Stimulated activated CD4-positive, alpha-beta T cell treated with anti-CD3 and anti-CD28 coated beads, Interleukin-2, amount 100 ng/mL, for 4 hours (primary cell): ENCODE measurements around the gene SELENOM.
"Not testable (repeated sequence)": the region's sequence is repeated elsewhere in the genome, so short reads cannot be mapped to it uniquely, and the experiment has no call there.

Experiments used
- DNase-seq: peaks from one replicate; pipeline ENCODE4 v3.0.0-alpha.2; 2020; ENCODE audit warnings: low read depth

The SELENOM gene

DNA sequence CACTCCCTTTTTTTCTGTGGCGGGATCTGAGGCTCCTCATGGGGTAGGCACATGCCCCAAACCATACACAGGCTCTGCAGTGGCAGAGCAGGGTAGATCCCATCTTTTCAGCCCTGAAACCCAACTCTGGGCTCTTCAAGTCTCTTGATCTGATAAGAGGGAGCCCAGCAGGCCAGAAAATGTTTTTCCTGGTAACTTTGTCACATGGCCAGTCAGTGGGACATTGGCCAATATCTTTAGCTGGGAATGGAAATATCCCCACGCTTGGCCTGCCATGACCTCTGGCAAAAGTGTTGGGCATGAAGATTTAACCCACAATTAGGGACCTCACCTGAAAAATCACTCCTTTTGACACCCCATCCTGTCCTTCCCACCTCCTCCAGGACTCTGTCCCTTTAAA lies 23.5 kb upstream of the SELENOM start:
- no peak for DNase-seq

DNA sequence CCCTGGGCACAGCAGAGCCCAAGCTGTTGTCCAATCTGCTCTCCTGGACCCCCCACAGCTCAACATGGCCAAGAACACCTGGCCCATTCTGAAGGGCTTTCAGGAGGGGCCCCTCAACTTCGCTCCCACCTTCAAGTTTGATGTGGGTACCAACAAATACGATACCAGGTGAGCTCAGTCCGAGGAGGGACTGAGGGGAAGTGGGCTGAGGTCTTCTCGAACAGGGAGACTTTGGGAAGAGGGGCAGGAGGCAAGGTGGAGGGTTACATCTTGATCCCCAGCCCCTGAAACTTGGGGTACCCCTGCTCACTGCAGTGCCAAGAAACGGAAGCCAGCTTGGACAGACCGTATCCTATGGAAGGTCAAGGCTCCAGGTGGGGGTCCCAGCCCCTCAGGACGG lies 20.8 kb upstream of the SELENOM start:
- no peak for DNase-seq

DNA sequence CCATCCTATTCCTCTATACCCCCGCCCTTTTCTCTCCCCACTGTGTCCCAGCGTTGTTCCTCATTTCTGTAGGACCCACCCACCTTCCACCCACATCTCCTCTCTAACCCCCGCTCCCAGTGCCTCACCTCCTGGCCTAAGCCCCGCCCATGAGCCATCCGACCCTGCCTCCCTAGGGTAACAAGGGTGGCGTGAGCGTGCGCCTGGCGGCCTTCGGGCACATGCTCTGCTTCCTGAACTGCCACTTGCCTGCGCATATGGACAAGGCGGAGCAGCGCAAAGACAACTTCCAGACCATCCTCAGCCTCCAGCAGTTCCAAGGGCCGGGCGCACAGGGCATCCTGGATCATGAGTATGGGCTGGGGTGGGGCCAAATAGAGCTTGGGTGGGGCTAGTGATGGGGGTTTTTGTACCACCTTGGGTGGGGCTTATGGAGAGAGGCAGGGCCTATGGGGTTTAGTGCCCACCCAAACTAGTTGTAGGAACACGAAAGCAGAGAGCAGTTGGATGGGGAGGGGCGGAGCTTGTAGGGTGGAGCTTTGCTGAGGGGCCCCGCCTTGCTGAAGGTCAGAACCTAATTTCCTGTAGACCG lies 19.9 kb upstream of the SELENOM start:
- DNase-seq: no peak

DNA sequence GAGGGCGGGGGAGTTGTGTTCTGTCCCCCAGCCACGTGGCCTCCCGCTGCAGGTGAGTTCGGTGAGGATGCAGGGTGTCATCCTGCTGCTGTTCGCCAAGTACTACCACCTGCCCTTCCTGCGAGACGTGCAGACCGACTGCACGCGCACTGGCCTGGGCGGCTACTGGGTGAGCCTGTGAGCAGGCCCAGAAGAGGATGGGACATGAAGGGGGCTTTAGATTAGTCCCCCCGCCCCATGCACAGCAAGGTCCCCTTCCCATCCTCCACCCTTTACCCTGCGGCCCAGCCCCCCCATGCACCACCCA lies 19.5 kb upstream of the SELENOM start:
- no peak for DNase-seq

DNA sequence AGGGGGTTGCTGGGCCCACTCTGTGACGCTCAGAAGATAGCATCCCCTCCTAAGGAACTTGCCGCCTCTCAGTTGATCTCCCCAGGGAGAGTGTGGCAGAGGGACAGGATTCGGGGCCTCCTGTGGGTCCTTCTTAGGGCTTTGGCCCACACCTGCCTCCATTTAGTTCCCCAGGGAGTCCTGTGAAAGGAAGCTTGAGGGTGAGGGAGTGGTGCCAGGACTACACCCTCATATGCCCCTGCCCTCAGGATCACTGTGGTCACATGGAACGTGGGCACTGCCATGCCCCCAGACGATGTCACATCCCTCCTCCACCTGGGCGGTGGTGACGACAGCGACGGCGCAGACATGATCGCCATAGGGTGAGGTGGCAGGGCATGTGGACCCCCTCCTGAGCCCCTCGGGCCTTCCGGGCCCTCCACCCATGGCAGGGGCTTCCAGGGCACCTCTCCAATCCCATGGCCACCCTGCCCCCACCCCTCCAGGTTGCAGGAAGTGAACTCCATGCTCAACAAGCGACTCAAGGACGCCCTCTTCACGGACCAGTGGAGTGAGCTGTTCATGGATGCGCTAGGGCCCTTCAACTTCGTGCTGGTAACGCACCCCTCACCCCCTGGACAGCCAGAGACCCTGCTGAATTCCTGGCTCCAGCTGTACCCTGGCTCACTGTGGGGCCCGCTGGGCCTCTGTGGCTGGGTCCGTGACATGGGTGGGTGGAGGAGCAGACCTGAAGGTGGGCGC lies 18.9 kb upstream of the SELENOM start:
- no peak for DNase-seq

DNA sequence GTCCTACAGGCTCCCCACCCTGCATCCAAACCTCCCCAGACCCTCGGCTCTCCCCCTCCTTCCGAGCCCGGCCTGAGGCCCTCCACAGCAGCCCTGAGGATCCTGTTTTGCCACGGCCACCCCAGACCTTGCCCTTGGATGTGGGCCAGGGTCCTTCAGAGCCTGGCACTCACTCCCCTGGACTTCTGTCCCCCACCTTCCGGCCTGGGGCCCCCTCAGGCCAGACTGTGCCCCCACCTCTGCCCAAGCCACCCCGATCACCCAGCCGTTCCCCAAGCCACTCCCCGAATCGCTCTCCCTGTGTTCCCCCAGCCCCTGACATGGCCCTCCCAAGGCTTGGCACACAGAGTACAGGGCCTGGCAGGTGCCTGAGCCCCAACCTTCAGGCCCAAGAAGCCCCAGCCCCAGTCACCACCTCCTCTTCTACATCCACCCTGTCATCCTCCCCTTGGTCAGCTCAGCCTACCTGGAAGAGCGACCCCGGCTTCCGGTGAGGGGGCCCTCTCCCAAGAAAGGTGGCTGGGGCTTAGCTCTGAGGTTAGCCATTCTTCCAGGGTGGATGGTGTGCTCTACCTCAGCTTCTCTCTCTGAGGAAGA lies 18.3 kb upstream of the SELENOM start:
- no peak for DNase-seq

DNA sequence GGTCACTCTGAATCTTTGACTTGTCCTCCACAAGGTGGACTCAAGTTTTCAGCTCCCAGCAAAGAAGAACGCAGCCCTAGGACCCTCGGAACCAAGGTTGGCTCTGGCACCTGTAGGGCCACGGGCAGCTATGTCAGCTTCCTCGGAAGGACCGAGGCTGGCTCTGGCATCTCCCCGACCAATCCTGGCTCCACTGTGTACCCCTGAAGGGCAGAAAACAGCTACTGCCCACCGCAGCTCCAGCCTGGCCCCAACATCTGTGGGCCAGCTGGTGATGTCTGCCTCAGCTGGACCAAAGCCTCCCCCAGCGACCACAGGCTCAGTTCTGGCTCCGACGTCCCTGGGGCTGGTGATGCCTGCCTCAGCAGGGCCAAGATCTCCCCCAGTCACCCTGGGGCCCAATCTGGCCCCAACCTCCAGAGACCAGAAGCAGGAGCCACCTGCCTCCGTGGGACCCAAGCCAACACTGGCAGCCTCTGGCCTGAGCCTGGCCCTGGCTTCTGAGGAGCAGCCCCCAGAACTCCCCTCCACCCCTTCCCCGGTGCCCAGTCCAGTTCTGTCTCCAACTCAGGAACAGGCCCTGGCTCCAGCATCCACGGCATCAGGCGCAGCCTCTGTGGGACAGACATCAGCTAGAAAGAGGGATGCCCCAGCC lies 17.6 kb upstream of the SELENOM start:
- DNase-seq: no peak

DNA sequence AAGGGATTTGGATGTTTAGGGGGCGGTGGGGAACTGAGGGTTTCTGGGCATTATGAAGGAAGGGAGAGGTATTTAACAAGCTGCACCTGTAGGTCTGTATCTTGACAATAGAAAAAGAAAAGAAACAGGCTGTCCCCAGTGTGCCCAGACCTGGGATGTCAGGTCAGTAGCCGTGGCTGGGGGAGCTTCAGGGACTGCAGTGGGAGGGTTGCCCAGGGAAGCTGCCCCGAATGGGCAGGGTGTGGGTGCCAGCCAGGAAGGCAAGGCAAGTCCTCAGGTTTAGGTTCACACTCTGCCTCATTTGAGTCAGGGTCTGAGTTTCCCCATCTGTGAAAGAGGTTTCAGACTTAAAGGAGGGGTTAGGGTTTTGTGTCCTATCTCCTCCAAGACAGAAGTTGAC lies 16.9 kb upstream of the SELENOM start:
- no peak for DNase-seq

DNA sequence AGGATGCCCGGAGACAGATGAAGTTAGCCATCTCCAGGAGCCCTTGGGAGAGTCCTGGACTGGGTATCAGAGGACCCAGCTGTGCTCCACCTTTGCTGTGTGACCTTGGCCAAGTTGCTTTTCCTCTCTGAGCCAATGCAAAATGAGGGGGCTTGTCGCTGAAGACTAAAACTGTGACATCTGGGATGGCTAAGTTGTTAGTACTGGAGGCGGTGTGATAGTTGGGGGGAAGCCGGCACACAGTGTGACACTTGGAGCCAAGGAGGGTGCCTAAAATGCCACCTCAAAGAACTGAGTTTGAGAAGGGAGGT lies 15.9 kb upstream of the SELENOM start:
- no peak for DNase-seq

DNA sequence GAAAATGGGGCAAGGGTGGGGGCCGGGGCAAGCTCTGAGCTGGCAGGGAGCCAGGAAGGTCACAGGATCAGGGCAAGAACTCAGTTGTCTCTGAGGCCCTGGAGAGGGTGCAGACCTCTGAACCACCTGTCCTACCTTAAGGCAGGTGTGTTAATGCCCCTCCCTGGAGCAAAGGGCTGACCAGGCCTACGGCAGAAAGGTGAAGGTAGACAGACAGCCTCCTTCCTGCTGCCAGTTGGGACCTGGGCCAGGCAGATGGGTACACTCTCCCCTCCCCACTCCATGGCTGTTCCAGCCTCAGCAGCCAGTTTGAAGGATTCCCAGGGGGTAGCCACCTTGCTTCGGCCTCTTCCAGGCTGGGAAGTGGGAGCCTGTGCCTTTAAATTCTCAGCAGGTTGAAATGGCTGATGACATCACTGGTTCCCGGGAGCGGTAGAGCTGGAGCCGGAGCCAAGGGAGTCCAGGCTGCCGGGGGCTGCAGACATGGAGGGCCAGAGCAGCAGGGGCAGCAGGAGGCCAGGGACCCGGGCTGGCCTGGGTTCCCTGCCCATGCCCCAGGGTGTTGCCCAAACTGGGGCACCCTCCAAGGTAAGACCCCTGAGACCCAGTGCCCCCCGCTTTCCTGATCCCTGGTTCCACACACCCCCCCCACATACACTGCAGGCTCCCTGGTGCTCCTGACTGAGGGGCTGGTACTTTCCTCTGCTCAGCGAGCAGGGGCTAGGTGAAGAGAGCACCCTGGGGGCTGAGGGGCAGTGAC lies 15.3 kb upstream of the SELENOM start, which contains the start of gene INPP5J:
INPP5J (plus strand) TSS at position 435 of the 760 bp plus-strand sequence; CDS start at position 484, 49 bp downstream.
- DNase-seq: no peak

DNA sequence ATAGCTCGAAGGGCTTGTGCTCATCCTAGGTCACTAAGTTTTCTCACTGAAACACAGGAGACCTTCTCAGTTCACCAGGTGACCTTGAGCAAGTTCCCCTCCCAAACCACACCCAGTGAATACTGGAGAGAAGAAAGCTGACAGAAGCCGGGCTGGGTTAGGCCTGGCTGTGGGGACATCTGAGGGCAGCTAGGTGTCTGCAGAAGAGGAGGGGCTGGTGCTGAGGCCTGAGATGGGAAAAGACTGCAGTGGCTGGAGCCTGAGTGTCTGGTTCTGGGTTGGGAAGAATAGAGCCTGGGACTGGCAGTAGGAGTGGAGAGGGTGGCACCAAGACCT lies 14.8 kb upstream of the SELENOM start:
- DNase-seq: no peak

DNA sequence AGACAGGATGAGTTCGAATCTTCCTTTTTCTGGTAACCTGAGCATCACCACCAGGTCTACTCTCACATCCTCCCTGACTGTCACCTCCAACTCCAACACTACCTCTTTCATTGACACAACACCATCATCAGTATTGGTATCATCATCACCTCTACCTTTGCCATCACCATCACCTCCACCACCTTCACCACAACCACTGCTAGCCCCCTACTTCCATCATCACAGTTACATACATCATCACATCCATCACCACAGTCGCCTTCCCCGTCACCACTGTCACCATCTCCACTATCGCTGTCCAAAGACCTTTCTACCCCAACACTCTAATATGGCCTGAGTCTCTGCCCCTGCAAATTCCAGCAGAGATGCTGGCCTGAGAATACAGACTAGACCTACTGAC lies 14.0 kb upstream of the SELENOM start:
- no peak for DNase-seq

DNA sequence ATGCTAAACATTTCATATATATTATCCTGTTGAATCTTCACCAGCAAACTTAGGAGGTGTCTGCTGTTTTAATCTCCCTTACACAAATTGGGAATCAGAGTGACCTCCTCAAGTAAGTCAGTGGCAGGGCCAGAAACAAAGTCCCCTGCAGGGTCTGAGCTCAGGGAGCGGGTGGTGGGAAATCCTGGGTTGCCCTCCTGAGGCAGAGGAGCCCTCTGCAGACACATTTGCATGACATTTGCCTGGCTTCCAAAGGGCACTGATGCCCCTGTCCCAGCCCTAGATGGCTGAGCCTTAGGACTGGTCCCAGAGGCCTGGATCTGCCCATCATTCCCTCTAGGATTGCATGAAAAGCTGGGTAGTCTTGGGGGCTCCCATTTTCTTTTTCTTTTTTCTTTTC lies 13.3 kb upstream of the SELENOM start:
- DNase-seq: no peak

DNA sequence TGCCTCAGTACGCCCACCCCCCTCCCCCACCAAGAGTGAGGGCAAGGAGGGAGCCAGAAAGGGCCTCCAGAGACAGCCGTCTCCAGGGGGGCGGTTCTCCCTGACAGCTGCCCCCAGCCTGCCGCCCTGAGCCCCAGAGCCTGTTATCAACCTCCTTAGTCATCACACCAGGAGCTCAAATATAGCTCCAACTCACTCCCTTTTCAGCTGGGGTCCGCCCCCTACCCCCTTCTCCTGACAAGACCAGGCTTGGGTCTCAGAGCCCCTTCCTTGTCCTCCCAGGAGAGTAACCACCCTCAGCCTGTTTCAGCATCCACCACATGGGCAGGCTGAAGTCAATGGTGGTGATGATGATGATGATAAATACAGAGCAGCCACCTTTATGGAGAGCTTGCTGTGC lies 12.9 kb upstream of the SELENOM start:
- no peak for DNase-seq

DNA sequence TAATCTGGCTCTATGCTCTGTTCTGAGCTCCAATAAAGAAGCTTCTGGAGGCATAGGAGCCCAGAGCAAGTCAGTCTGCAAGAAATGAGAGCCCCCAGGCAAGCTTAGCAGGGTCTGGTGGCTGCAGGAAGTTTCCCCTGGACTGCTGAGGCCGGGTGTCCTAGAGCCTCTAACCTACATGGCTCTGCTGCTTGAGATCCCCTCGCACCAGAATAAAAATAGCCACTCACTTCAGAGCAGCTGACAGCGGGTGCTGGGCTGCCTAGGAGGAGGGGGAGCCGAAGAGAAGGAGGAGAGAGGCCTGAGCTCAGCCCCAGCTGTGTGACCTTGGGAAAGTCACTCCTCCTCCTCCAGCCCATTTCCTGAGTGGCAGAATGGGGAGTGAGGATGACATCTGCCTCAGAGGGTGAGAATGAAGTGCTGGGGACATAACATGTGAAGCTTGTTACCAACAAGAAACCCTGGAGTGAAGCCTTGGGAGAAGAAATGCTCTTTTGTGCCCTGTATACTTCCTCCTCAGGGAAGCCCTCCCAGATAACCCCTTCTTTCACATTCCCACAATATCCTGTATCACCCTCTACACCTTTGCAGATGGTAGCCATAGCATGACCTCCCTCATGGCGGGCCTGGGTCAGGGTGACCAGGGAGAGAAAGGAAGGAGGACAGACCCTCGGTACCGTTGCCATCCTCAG lies 11.8 kb upstream of the SELENOM start:
- DNase-seq: no peak

DNA sequence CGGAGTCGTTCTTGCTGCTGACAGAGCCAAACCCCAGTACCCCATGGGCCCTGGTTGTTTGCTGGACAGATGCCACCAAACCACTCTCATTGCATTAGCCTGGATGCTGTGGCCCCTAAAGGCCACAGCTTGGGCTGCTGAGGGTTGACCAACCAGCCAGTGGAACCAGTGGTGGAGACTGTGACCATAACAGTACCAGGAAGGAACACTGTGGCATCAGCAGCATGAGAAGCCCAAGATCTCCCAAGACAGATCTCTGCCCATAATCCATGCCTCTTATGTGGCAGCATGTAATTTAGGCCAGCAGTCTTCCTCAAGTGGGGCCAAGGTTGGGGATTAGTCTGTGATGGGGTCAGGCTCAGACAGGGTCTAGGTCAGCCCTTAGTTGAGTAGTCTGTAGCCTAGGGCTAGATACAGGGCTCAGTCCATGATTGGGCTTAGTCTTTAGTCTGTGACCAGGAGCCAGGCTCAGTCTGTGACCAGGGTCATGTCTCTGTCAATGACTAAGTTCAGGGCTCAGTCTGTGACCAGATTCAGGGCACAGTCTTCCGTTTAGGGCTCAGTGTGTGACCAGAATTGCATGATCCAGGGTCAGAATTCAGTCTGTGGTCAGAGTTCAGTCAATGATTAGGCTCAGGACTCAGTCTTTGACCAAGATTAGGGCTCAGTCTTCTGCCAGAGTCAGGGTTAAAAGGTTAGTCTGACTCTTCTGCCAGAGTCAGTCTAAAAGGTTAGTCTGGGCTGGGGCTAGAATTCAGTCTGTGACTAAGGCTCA lies 10.9 kb upstream of the SELENOM start:
- DNase-seq: no peak

DNA sequence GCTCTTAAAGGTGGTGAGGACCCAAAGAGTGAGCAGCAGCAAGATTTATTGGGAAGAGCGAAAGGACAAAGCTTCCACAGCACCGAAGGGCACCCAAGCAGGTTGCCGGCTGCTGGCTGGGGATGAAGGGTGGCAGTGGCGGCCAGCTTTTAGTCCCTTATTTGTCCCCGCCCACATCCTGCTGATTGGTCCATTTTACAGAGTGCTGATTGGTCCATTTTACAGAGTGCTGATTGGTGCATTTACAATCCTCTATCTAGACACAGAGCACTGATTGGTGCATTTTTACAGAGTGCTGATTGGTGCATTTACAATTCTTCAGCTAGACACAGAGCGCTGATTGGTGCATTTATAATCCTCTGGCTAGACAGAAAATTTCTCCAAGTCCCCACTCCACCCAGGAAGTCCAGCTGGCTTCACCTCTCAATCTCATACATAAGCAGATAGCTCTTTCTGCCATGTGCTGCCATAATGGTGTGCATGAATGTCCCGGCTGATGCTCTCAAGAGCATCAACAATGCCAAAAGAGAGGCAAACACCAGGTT lies 5.3 kb upstream of the SELENOM start:
- not testable (repeated sequence) for DNase-seq

DNA sequence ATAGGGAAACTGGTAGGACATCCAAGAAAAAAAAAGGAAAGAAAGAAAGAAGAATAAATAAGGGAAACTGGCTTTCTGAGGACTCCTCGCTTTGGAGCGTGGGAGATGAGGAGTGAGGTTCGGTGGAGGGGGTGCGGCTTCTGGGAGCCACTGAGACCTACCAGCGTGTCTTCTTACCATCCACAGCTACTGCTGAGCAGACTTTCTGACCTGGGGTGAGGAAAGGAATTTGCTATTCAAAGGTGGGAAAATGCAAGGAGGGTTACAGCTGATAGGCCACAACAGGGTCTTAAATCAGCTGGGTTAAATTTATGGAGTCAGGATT lies 488 bp upstream of the SELENOM start:
- no peak for DNase-seq

DNA sequence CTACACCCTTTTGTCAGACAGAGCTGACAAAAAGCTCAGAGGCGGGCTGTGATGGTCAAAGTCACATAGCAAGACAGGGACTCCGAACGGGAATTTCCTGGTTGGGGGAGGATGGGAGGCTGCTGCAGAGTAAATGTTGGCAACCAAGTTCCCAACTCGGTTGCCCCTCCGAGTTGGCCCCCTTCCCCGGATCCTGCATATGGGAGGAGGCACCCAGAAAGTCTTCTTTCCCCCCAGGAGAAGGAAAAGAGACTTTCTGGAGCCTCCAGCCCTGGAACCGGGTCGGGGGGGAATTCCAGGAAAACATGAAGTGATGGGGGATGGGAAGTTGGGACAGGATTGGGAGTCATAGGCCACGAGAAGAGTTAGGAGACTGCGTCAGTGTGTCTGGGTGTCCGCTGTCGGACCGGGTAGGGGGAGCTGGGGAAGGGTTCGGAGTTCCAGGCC lies 614 bp downstream of the SELENOM start:
- DNase-seq: no peak

DNA sequence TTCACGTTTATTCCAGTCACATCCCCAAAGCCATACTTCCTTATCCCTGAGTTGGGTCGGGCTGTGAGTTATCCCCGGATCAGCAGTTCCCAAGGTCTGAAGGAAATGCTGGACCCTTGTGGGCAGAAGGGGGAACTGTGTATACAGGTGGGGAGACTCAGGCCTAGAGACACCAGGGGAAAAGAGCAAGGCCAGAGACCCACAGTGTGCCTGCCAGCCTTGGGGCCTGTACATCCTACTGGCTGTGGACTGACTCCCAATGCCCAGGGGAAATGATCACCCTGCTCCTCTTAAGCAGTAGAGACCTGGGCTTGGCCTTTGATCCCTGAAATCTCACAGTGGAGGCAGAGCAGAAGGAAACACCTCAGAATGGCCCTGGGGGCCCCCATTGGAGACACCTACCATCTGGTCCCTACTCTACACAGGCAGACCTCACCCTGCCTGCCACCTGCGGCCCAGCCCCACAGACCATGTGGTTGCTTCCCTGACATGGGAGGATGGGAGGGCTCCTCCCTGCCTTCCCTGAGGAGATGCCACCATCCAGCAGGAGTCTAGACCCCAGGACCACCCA lies 1.3 kb downstream of the SELENOM start:
- no peak for DNase-seq
